Activated CD8-positive, alpha-beta memory T cell treated with anti-CD3 and anti-CD28 coated beads, Interleukin-2, amount 50 U/mL, for 24 hours (primary cell): ENCODE data around the gene MAML2.

Experiments used
- DNase-seq: peaks from one replicate; pipeline ENCODE4 v3.0.0-alpha.2; 2020; ENCODE audit errors: extremely low read depth

Gene MAML2

GRCh38 chr11:96241331-96241841, 101.6 kb downstream of the MAML2 start:
- no peak for DNase-seq

DNA sequence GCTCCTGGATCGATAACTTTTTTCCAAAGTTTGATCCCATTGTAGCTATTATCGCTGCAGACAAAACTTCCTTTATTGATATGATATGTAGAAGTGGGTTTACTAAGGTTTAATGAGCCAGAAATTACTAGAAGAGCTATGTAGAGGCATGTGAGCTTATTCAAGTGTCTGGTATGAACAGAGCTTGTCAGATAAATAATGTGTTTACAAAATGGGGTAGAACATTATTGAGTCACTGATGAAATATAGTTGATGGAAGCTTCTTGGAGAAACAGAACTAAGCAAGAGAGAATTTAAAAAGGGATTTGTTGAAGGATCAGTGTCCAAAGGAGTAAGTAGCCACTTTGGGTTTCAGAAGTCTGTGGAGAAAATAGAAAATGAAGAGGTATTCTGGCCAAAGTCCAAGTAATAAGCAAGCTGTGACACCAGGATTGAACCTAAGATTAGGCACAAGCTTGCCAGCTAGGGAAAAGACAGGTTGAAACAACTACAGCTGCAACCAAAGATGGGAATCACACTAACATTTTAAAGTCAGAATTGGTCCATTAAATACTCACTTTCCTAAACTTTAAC, 104.3 kb downstream of the MAML2 start:
- DNase-seq, result no peak

- no peak for DNase-seq
These were observed 105.2 kb downstream of the MAML2 start for GRCh38 chr11:96237766-96238266.

DNA sequence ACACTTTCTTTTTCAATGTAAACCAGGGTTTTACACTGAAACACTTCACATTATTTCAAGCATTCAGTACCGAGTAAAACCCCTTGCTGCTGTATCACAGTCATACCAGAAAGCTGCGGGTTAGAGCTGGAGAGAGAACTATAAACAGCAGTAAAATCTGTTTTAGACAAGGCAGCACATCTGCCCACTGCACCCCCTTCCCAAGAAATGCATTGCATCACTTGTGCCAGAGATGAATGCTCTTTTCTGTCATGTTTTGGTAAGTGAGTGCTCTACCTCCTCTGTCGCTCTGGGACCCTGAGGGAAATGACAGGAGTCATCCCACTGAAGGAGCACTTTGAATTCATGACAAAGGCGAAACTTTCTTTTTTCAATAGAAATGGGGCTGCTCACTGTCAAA, 107.2 kb downstream of the MAML2 start:
- DNase-seq, result no peak

DNA sequence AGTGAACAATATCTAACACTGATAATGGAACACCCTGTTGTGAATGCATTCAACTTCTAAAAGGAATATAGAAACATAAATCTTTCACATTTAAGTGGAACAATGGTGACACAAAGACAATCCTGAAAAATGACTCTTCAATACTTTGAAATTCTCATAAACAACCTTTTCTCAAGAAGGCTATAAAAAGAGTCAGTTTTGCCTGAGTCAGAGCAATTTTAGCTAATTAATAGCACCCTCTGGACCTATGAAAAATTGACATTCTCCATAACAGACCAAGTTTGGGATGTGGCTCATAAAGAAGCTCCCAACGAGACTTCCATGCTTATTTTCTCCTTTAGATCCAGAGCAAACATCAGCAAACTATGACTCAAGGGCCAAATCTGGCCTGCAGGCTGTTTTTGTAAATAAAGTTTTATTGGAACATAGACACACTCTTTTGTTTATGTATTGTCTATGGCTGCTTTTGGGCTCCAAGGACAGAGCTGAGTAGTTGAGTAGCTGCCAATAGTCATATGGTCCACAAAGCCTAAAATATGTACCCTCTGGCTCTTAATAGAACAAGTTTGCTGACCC, 108.0 kb downstream of the MAML2 start:
- no peak for DNase-seq

DNA sequence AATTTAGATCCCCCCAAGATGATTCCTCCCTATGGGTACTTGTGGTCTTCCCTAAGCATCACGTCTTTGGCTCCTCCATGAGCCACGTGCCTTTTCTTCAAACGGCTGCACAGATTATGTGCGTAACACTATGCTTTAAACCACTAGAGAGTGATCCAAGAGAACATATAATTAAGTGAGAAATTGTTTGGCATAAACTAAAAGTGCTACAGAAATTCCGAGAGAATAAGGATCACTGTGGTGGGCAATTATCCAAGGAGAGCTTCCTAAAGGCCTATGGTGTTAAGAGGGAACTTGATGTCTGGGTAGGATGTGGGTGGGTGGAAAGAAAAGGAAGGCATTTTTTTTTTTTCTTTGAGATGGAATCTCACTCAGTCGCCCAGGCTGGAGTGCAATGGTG, 110.9 kb downstream of the MAML2 start:
- DNase-seq, result no peak

GRCh38 chr11:96230686-96231085, 112.3 kb downstream of the MAML2 start:
- DNase-seq, result no peak

DNA sequence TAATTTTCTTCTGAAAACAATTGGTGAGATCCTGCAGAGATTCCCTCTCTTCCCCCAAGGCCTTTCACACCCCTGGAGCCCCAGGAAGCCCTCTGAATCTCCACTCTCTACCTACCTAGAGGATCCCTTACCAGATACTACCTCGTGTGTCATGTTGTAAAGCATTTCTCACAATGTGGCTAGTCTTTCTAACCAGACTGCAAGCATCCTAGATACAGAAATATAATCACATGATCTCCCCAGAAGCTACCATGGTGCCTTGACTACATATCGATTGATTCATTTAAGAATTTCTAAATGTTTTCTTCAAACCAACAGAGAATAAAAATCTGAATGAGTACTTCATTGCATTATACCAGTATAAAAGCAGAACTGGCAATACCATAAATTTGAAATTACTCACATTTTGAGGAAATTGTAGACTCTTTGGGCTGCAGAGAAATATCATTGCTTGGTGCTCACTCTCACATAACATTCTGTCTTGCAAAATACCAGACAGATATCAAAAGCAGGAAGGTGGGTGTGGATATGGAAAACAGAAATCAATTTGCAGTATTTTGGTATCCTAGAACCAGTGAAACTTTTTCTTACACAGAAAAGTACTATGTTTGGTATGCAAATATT, 113.5 kb downstream of the MAML2 start:
- DNase-seq, result no peak

DNA sequence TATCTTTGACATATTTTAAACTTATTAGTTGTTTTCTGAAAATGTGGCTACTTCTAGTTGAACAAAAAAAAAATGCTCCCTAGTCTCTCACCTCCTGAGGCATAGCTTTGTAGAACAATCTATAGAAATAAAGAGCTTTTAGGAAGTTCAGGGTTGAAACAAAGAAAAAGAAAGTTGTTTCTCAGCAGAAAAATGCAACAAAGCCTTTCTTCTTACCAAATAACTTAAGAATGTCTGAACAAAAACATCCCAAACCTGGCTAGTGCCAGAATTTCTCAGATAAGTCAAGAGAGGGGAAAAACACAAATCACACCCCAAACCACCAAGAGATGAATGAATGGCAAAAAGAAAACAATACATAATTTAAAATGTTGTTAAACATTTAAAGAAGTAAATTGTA, 114.1 kb downstream of the MAML2 start:
- no peak for DNase-seq

DNA sequence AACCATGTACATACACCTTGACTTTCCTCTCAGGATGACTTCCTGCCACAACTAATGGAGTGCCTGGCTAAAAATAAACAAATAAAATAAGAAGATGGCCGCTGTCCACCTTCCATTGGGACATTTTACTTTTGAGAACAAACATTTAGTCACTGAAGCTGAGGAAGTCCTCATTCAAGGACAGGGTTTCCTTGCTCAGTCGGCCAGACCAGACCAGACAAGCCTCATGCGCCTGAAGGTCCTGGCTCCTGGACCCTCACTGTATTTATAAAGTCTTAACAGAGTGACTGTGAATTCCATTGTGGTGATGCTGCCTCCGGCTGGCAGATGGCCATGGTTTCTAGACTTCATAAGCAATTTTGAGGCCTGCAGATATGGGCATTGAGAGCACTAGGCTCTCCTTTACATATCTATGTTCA, 114.5 kb downstream of the MAML2 start:
- DNase-seq, result no peak

DNA sequence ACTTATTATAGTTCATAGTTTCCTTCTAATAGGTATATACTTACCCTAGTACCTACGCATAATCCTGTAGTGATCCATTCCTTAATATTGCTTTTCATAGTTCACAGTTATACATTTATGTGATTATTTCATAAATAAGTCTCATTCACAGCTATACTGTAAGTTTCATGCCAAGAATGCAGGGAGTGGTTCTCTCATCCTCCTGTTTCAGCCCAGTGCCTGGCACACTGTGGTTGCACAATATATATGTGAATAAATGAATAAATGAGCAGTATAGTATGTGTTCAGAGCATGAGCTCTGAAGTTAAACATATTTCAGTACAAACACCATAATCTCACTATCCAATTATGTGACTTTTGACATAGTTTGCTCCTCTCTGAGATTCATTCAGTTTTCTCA, 115.8 kb downstream of the MAML2 start:
- DNase-seq, result no peak

DNA sequence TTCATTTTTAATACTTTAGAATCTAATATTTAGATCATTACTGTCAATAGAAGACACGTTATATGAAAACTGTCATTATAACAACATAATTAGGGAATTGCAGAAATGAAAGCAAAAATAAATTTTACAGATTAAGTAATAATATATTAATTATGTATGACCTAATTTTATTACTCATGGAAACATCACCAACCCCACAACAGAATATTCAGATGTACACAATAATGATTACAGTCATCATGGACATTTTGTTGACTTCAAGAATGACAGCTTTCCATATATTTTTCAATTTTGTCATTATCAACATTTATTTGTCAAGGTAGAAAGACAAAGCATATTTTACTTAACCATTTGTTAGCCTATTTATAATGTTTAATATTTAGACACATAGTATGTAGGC, 119.9 kb downstream of the MAML2 start:
- no peak for DNase-seq

- DNase-seq, result no peak
These were observed 120.9 kb downstream of the MAML2 start for GRCh38 chr11:96222102-96222501.

DNA sequence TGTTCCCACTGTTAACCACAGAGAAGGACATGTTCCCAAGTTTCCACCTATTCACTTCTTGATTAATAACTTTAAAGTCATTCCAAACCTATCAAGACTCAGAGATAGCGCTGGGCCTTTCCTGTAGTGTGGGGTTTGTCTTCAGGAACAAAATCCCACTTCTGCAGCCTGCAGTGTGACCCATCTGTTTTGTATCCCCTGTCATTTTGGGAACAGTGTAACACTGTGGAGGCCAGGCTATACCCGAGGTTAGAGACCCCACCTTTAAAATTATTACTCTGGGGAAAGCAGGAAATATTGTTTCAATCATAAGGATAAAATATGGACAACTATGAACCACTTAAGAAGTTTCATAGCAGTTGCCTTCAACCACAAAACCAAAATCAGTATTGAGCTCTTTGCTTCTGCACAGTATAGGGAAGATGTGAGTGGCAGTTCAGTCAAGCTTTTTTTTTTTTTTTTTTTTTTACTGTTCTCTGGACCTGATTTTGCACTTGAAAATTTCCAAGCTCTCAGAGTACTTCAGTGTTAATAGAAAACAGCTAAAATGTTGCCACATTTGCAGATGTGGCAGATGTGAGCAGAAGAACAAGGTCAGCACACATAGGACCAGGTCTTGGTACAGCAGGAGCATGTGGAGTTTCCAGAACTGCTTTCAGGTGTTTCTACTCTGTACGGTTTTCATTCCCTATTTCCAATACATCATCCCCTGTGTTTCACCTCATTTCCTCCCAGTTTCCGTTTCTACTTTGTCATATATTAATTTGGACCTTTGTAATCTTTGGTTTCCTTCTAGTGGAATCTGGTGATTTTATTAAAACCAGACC, 121.5 kb downstream of the MAML2 start:
- DNase-seq, result no peak

DNA sequence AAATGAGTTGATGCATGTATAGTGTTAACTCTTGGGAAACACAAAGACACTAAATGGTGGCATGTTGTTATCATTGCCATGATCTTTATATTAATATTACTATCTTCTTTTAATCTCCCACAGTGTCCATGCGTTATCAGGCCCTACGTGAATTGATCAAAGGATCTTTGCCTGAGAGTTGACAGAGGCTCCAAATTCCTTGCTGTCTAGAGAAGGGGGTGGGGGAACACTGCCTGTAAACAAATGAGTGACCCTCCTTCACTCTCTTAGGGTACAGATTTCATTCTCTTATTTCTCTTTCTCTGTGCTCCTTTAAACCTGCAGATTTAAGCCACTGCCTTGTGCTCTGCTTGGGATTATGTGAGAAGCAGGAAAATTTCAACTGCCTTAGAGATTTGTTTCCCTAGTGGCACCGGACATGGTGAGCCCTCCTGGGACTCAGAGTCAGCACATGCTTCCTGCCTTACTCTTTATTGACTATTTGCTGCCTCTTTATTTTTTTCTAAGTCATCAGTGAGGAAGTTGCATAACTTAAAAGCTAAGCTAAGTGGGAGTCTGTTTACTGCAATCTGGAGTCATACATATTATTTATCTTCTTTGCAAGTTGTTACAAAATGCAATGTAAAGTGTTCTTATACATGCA, 122.9 kb downstream of the MAML2 start:
- DNase-seq, result no peak

DNA sequence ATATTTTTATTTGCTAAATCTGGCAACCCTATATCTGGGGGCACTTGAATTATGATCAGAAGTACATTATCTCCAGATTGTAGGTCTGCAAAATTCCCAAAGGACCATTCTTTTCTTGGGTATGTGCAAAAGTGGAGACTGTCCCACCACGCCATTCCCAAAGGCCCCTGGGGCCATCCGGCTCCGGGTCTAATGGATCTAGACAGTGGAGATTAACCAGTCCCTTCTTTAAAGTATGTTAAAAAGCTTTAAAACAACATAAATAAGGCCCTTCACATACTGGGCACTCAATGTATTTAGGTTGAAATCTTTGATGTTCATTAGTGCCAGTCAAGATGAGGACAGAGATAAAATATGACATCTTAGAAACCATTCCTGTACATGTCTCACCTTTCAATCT, 124.1 kb downstream of the MAML2 start:
- DNase-seq, result no peak

DNA sequence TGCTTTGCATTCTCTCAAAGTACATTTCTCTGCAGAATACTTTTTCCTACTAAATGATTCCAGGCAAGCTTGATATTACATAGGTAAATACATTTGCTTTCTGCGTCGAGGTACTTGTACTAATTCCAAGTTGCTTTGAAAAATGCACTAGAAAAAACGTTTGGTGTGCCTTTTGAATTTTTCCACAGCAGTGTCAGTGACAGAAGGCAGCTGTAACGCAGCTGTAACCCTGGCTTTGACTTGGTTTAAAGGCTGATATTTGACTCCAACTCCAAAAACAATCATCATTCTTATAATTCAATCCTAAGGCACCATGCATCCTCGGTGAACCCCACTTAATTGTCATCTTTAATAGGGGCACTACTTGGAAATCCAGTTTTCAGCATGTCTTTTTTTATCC, 125.0 kb downstream of the MAML2 start:
- DNase-seq, result no peak

GRCh38 chr11:96217206-96217605, 125.8 kb downstream of the MAML2 start:
- DNase-seq, result no peak

- no peak for DNase-seq
These were observed 127.2 kb downstream of the MAML2 start for GRCh38 chr11:96215826-96216225.

DNA sequence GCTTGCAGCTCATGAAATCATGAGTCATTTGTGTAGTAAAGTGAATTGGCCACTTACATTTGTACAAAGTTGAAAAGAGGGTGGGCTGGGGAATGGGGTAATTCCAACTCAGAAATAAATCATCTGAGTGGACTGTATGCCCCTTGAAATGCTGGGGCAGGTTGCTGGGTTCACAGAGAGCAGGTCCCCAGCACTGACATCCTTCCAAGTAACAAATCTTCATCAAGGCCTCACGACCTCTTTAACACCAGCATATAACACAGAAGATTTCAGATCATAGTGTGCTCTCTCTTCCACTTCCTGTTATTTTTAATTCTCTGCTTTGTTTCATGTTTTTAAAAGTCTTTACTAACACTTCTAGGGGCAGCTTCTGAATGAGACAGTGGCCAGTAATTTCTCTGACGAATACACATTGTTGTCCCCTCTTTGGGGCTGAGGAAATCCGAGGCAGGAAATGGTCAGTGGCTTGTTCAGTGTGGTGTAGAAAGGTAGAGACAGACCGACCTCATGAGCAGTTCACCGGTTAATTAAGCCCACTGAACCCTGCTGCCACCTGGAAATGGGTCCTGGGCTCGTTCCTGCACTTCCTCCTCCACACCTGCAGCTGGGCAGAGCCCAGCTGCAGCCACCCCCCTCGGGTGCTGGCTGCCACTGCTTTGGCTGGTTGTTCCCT, 127.7 kb downstream of the MAML2 start:
- DNase-seq, result no peak

- no peak for DNase-seq
These were observed 128.3 kb downstream of the MAML2 start for GRCh38 chr11:96214777-96215109.

- no peak for DNase-seq
These were observed 129.5 kb downstream of the MAML2 start for GRCh38 chr11:96213500-96213899.
